ENCODE data around the gene NSD2. TPM values are rescaled to one million over a fixed set of nuclear protein-coding genes. Genes with fewer than 3 reads are reported as not detected.

NSD2 gene
- total and polyA plus RNA-seq, 2 donors (not counting 1 experiment from before 2014, with no cell fraction given), result 26.6 to 68.4 TPM

GRCh38 chr4:1985294-1985693 is 114.1 kb downstream of the NSD2 start:
- H3K27me3 ChIP-seq (ENCODE audit: control insufficient read depth, insufficient read depth, low read length), result no peaks in the 10 kb centered on the region
- no peak overlapping the region for H3K4me3 ChIP-seq (replicated peaks in 1 of 4; ENCODE audit: control extremely low read depth in 1 of 4, insufficient read depth in 1 of 4, low read depth in 3 of 4, low read length in 4 of 4)
- H3K4me1 ChIP-seq (ENCODE audit: control insufficient read depth, extremely low read depth, insufficient read depth, low read length), result no peaks in the 10 kb centered on the region
- no peaks in the 10 kb centered on the region for H4K20me1 ChIP-seq (ENCODE audit: control insufficient read depth, extremely low read depth, insufficient read depth, low read length)
- no peak overlapping the region for H3K27ac ChIP-seq (ENCODE audit: insufficient read depth, low read length)
- H3K9me3 ChIP-seq (ENCODE audit: control insufficient read depth, insufficient read depth, low read depth, low read length), result no peaks in the 10 kb centered on the region
- H3K36me3 ChIP-seq (ENCODE audit: control insufficient read depth, insufficient read depth, low read length), result peaks cover 44% of the 10 kb centered on the region
- TF ChIP-seq EZH2 (IDR thresholded peaks at IDR 0.05; ENCODE audit: low read length, missing control alignments), result no peak
- no peak for TF ChIP-seq CTCF (conservative IDR thresholded peaks at IDR 0.05 in 1 of 2, IDR thresholded peaks at IDR 0.05 in 1 of 2; ENCODE audit: low read depth in 1 of 2, low read length in 2 of 2)
- no peak overlapping the region for H3K9ac ChIP-seq (ENCODE audit: insufficient read depth, low read length)
- H3K79me2 ChIP-seq (ENCODE audit: control insufficient read depth, insufficient read depth, low read length), result no peaks in the 10 kb centered on the region
- no peak overlapping the region for H2AFZ ChIP-seq (ENCODE audit: low read length)
- no peak overlapping the region for H3K4me2 ChIP-seq (ENCODE audit: extremely low read depth, insufficient read depth, low read length)
- DNase-seq (ENCODE audit: low read depth in 2 of 2), result no peak

GRCh38 chr4:1985780-1986577 is 114.8 kb downstream of the NSD2 start:
- Histone ChIP-seq H3K4me2 (ENCODE audit: extremely low read depth, insufficient read depth, low read length) (no peak overlapping the region), H3K4me3 (replicated peaks in 1 of 4; ENCODE audit: control extremely low read depth in 1 of 4, insufficient read depth in 1 of 4, low read depth in 3 of 4, low read length in 4 of 4) (no peak overlapping the region), H4K20me1 (ENCODE audit: control insufficient read depth, extremely low read depth, insufficient read depth, low read length) (no peaks in the 10 kb centered on the region), H3K27me3 (ENCODE audit: control insufficient read depth, insufficient read depth, low read length) (no peaks in the 10 kb centered on the region), H3K36me3 (ENCODE audit: control insufficient read depth, insufficient read depth, low read length) (peaks cover 40% of the 10 kb centered on the region), H3K27ac (ENCODE audit: insufficient read depth, low read length) (no peak overlapping the region), H3K9me3 (ENCODE audit: control insufficient read depth, insufficient read depth, low read depth, low read length) (no peaks in the 10 kb centered on the region), H3K4me1 (ENCODE audit: control insufficient read depth, extremely low read depth, insufficient read depth, low read length) (no peaks in the 10 kb centered on the region), H3K79me2 (ENCODE audit: control insufficient read depth, insufficient read depth, low read length) (no peaks in the 10 kb centered on the region), H2AFZ (ENCODE audit: low read length) (no peak overlapping the region), H3K9ac (ENCODE audit: insufficient read depth, low read length) (no peak overlapping the region)
- no peak for DNase-seq (ENCODE audit: low read depth in 2 of 2)
- TF ChIP-seq EZH2 (IDR thresholded peaks at IDR 0.05; ENCODE audit: low read length, missing control alignments) (no peak), CTCF (conservative IDR thresholded peaks at IDR 0.05 in 1 of 2, IDR thresholded peaks at IDR 0.05 in 1 of 2; ENCODE audit: low read depth in 1 of 2, low read length in 2 of 2) (no peak)

- Histone ChIP-seq H3K79me2 (ENCODE audit: control insufficient read depth, insufficient read depth, low read length) (no peaks in the 10 kb centered on the region), H4K20me1 (ENCODE audit: control insufficient read depth, extremely low read depth, insufficient read depth, low read length) (no peaks in the 10 kb centered on the region), H3K4me1 (ENCODE audit: control insufficient read depth, extremely low read depth, insufficient read depth, low read length) (no peaks in the 10 kb centered on the region), H2AFZ (ENCODE audit: low read length) (no peak overlapping the region), H3K27me3 (ENCODE audit: control insufficient read depth, insufficient read depth, low read length) (no peaks in the 10 kb centered on the region), H3K9me3 (ENCODE audit: control insufficient read depth, insufficient read depth, low read depth, low read length) (no peaks in the 10 kb centered on the region), H3K4me3 (replicated peaks in 1 of 4; ENCODE audit: control extremely low read depth in 1 of 4, insufficient read depth in 1 of 4, low read depth in 3 of 4, low read length in 4 of 4) (no peak overlapping the region), H3K9ac (ENCODE audit: insufficient read depth, low read length) (no peak overlapping the region), H3K4me2 (ENCODE audit: extremely low read depth, insufficient read depth, low read length) (no peak overlapping the region), H3K36me3 (ENCODE audit: control insufficient read depth, insufficient read depth, low read length) (peaks cover 35% of the 10 kb centered on the region), H3K27ac (ENCODE audit: insufficient read depth, low read length) (no peak overlapping the region)
- no peak for TF ChIP-seq CTCF (conservative IDR thresholded peaks at IDR 0.05 in 1 of 2, IDR thresholded peaks at IDR 0.05 in 1 of 2; ENCODE audit: low read depth in 1 of 2, low read length in 2 of 2)
- no peak for TF ChIP-seq EZH2 (IDR thresholded peaks at IDR 0.05; ENCODE audit: low read length, missing control alignments)
- no peak for DNase-seq (ENCODE audit: low read depth in 2 of 2)
Measured at GRCh38 chr4:1986578-1987210, 115.5 kb downstream of the NSD2 start.

Measured in fibroblast of lung (primary cell).